Colon (tissue), 2 donors: ENCODE data around the gene EXOC3.
"Not testable (repeated sequence)": the region's sequence is repeated elsewhere in the genome, so short reads cannot be mapped to it uniquely, and the experiment has no call there.

Experiments
- FAIRE-seq: peaks from 2 replicates; lab custom pipeline; 2012; peaks lifted over from hg19 to GRCh38; lab: Jason Lieb, UNC
- donor health status: control.
- donor health status: control.

Gene EXOC3

DNA sequence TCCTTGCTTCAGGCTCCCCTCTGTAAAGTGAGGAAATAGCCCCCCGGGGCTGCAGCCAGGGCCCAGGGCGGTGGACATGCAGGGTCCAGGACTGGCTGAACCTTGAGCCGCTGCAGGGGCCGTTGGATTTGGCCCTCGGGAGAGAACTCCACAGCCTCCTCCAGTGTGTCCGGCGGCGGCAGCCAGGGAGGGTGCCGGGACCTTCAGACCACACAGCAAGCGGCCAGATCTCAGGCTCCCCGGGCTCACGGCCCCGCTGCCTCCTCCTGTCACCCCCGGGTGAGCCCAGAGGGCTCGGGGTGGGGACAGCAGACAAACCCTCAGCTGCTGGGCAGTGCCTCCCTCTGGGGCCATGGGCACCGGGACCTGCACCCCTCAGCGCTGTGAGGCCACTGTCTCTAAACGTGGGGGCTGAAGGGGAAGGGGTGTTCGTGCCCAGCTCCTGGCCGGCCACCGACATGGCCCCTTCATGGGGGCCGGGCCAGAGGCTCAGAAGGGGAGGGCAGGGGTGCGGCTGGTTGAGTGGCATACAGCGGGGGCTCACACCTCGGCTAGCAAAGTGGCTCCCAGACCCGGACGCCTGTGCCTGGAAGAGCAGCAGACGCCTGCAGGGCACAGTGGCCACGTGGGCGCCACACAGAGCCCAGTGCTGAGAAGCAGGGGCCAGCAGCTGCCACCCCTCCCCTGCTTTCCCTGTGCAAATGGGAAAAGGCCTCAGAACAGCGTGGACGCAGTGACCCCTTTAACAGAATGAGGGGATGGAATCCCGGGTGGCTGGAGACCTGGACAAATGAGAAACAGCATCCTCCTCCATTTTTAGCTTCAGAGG is 61.6 kb downstream of the EXOC3 start:
- no peak for FAIRE-seq

DNA sequence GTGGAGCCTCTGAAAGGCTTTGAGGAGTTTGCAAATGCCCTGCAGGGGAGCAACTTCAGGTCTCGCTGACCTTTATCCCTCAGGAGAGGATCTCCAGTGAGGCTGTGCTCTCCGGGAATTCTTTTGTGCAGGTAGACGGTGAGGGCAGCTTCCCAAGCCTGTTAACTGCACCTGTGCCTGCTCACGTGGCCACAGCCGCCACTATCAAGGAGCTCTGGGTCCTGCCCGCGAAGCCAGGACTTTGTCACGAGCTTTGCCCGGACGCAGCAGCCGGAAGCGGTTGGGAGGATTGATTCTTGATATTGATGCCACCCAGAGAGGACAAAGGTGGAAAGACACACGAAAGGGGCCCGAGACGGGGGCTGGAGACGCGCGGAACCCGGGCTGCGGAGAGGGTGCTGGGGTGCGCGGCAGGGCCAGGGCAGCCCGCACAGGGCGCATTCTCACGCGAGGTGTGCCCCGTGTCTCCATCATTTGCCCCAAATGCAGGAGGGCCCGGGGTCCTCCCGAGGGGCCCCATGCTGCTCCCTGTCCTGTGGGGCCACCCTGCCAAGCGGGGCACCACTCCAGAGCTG is 63.1 kb downstream of the EXOC3 start:
- FAIRE-seq = no peak

DNA sequence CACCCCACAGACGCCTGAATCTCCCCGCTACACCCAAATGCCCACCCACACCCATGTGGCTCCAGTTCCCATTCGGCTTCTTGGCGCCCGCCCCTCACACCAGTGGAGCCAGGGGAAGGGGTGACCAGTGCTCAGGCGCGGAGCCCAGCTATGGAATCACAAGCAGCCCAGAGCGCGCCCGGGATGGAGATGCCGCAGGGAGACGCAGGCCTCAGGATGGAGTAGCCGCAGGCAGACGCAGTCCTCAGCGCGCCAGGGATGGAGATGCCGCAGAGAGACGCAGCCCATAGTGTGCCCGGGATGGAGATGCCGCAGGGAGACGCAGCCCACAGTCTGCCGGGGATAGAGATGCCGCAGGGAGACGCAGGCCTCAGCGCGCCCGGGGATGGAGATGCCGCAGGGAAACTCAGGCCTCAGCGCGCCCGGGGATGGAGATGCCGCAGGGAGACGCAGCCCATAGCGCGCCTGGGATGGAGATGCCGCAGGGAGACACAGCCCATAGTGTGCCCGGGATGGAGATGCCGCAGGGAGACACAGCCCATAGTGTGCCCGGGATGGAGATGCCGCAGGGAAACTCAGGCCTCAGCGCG is 65.1 kb downstream of the EXOC3 start:
- not testable (repeated sequence) for FAIRE-seq

DNA sequence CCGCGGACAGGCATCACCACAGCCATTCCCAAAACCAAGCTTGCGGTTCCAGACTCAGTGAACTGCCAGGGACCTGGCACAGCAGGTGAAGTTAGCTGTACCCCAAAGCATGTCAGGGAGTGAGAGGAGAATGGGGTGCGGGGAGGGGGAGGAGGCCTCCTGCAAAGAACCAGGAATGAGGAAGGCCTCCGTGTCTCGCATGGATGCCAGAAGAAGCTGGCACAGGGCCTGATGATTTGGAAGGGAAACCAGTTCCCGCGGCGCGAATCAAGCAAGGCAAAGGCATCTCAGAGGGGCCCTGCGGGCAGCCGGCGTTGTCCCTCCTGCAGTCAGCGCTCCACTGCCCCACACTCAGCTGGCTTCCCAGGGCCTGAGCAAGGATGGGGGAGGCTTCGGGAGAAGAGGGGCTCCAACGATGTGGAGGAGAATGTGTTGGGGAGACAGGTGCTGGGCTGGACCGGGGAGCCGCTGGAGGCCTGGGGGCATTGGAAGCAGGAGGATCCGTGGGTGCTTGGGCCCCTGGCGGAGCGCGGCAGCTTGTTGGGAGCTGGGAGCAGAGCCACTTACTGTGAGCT is 66.7 kb downstream of the EXOC3 start:
- no peak for FAIRE-seq

DNA sequence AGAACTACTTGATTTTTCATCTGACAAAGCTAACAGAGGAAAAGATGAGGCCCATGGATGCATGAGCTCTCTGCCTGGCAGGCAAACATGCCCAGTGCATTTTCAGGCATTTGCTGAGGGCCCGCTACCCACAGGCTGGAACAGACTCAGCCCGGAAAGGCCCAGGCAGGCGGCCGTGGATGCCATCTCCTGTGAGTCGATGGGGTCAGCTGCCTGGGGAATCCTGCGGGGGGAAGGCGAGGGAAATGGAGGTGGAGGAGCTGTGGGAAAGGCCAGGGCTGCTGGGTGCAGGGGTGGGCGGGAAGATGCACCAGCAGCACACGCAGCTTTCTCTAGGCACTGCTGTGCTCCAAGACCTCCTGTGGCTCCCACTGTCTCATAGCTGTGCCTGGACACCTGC is 67.5 kb downstream of the EXOC3 start:
- no peak for FAIRE-seq

DNA sequence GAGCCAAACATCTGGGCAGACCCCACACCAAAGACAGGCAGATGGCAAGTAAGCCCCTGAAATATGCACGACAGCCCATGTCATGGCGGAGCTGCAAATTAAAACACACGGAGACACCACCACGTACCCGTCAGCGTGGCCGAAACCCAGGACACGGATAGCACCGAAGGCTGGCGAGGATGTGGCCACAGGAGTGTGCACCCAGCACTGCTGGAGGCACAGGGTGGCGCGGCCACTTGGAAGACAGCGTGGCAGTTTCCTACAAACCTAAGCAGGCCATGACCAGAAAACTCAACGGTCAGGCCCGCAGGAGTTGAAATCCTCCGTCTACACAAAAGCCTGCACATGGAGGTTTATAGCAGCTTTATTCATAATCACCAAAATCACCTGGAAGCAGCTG is 68.5 kb downstream of the EXOC3 start:
- no peak for FAIRE-seq

DNA sequence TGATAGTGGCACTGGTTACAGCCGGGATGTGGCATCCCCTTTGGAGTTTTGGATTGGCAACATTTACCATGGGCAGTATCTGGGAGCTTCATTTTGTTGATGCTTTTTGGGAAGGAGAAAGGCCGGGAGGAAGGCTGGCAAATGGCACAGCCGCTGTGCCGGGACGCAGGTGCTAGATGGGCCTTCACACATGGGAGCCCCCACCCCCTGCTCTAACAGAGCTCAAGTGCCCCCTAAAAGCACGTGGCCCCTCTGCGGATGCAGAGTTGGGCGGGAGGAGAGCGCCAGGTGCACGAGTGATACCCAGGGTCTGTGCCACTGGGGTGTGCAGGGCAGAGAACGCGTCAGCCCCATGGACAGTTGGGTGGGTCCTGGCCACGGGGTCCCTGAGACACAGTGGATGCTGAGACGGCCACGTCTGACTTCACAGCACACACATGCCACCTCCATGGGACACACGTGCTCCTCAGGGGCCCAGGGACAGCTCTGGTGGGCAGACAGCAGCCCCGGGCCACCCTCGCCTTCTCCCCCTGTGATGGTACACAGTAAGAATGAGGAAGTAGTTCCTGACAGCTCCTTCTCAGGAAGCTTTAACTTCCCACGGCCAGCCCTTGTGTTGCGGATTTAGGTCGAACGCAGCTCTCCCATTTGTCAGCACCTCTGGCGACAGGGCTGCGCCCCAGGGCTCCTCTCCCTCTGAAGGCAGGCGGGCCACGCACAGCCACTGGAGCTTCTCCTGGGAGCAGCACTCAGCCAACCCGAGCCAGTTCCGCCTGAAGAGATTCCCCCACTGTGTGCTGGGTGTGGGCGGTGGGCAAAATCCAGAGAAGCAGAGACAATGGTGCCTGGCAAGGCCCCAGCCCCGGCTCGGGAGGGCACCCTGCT is 70.5 kb downstream of the EXOC3 start:
- FAIRE-seq = no peak

DNA sequence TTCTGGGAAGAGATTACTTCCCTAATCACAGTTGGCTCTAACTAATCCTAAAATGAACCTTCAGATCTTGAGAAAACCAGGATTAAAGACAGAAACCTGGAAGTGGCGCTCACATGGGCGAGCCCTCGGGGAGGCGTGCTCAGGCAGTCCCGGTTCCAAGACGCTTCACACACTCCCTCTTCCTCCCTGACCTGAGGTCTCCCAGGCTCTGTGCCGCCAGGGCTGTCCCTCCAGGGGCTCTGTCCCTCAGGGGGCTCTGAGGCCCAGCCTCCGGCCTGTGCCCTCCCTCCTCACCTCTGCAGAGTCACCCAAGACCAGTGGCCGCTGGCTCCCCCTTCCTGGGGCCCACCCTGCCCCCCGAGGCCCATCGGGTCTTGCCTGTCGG is 71.1 kb downstream of the EXOC3 start:
- no peak for FAIRE-seq

DNA sequence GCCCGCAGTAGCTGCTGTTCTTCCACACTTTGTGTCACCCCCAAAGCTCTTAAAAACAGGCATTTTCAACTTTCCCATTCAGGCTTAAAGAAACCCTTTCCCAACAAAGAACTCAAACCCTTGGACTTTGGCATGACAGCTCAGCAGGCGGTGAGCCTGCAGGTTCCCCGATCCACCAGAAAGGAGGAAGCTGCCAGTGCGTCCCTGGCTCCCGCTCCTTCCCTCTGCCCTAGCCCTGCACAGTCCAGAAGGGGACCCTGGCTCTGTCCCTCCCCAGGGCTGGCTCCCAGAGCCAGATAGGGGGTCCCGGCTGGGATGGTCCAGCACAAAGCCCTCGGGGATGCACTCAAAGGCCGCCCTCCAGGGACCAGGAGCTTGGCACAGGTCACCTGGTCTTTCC is 71.7 kb downstream of the EXOC3 start:
- no peak for FAIRE-seq

DNA sequence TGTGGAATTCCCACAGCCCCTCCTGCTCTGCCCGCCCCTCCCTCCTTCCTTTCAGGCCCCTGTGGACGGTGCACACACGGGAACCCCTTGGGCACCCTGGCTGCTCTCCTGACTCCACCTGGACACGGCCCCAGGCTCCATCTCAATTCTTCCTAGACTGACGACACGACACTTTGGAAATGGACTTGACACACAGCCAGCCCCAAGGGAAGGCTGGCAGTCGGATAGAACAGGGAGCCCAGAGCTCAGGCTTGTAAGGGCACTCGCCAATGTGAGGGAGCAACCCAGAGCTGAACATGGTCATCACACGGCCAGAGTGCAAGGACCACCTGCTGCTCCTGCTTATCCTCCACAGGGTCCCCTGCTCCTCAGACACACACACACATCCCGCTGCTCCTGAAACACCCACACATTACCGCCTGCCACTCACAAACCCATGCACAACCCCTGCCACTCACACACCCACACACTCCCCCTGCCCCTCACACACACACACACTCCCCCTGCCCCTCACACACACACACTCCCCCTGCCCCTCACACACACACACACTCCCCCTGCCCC is 72.4 kb downstream of the EXOC3 start:
- FAIRE-seq = no peak

DNA sequence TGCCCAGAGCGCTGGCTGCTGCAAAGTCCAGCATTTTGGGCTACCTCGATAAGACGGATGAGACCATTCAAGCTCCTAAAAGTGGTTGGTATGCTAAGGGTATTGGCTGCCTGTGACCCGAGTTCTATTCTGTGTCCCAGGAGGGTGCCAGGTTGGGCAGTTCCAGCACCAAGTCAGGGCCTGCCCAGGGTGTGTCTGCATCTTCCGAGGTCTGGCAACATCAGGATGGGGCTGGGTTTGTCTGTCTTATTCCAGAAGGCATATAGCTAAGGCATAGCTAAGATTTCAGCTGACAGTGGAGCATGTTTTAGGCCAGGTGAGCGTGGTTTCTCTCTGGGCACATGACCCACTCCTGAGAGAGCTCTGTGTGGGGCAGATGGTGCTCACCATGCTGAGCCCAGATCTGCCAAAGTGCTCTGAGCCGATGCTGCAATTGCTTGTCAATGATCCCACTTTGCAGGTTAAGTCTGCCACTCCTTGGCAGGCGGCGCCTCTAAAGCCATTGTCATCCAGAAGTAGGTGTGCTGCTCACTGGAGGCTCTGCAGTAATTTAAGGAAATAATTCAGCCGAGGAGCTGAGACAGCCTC is 73.5 kb downstream of the EXOC3 start:
- no peak for FAIRE-seq
